WERI-Rb-1 (cell line): Measurements from ENCODE around the gene TMEM59L.

Experiments used
- DNase-seq: peaks from one replicate; pipeline ENCODE4 v3.0.0-alpha.2; 2020
- H3K27ac ChIP-seq: fragments of 250-450 bp; sonication (Bioruptor Pico); 2 replicates; pipeline ENCODE4 v1.5.1; 2020; ENCODE audit warnings: mild to moderate bottlenecking, moderate library complexity
- H3K27me3 ChIP-seq: fragments of 250-450 bp; sonication (Bioruptor Pico); 2 replicates; pipeline ENCODE4 v1.5.1; 2021; ENCODE audit warnings: mild to moderate bottlenecking, low read depth, moderate library complexity; ENCODE audit not compliant: insufficient read depth, severe bottlenecking
- H3K36me3 ChIP-seq: fragments of 250-450 bp; sonication (Bioruptor Pico); 2 replicates; pipeline ENCODE4 v1.5.1; 2020; ENCODE audit warnings: mild to moderate bottlenecking, moderate library complexity
- H3K4me3 ChIP-seq: 2 replicates; pipeline ENCODE4 v1.5.1; 2011; ENCODE audit warnings: low read depth, mild to moderate bottlenecking, control low read depth, low read length
- H3K9me3 ChIP-seq: fragments of 250-450 bp; sonication (Bioruptor Pico); 2 replicates; pipeline ENCODE4 v1.5.1; 2021; ENCODE audit warnings: mild to moderate bottlenecking, moderate library complexity; ENCODE audit not compliant: severe bottlenecking
- CTCF ChIP-seq: IDR thresholded peaks from 2 replicates; pipeline ENCODE4 v1.5.1; 2011; ENCODE audit warnings: low read depth, mild to moderate bottlenecking, control low read depth, inconsistent platforms, low read length

Gene TMEM59L

GRCh38 chr19:18576383-18576782 lies 36.3 kb upstream of the TMEM59L start:
- peaks cover 48% of the 10 kb centered on the region for H3K36me3 ChIP-seq

GRCh38 chr19:18577365-18577914 lies 35.2 kb upstream of the TMEM59L start:
- no peak for DNase-seq
- Histone ChIP-seq H3K27me3 (no peaks in the 10 kb centered on the region), H3K9me3 (no peaks in the 10 kb centered on the region), H3K4me3 (no peak overlapping the region), H3K27ac (no peak overlapping the region), H3K36me3 (peaks cover 46% of the 10 kb centered on the region)
- no peak for TF ChIP-seq CTCF

More at GRCh38 chr19:18576383-18576782, 36.3 kb upstream of the TMEM59L start:
- Histone ChIP-seq H3K9me3 (no peaks in the 10 kb centered on the region), H3K27ac (no peak overlapping the region), H3K4me3 (no peak overlapping the region), H3K27me3 (no peaks in the 10 kb centered on the region)
- TF ChIP-seq CTCF: no peak
- DNase-seq: no peak

GRCh38 chr19:18580311-18580710 lies 32.4 kb upstream of the TMEM59L start:
- peaks cover 17% of the 10 kb centered on the region for H3K36me3 ChIP-seq
- H3K27ac ChIP-seq: no peak overlapping the region
- H3K9me3 ChIP-seq: no peaks in the 10 kb centered on the region
- DNase-seq: no peak
- no peak overlapping the region for H3K4me3 ChIP-seq
- H3K27me3 ChIP-seq: no peaks in the 10 kb centered on the region
- no peak for TF ChIP-seq CTCF

GRCh38 chr19:18586306-18586705 lies 26.4 kb upstream of the TMEM59L start:
- Histone ChIP-seq H3K9me3 (no peaks in the 10 kb centered on the region), H3K27me3 (no peaks in the 10 kb centered on the region), H3K27ac (no peak overlapping the region), H3K36me3 (peaks cover 6% of the 10 kb centered on the region; the same call in 1 of the 2 replicates), H3K4me3 (no peak overlapping the region)
- DNase-seq: no peak
- no peak for TF ChIP-seq CTCF

GRCh38 chr19:18587561-18587960 lies 25.1 kb upstream of the TMEM59L start:
- H3K4me3 ChIP-seq: peak overlapping the region; percentile 74; the same call in 1 of the 2 replicates
- TF ChIP-seq CTCF: no peak
- no peaks in the 10 kb centered on the region for H3K27me3 ChIP-seq
- no peak for DNase-seq
- H3K36me3 ChIP-seq: peaks cover 12% of the 10 kb centered on the region; the same call in 1 of the 2 replicates
- H3K9me3 ChIP-seq: no peaks in the 10 kb centered on the region
- H3K27ac ChIP-seq: peak overlapping the region; percentile 88; the same call in 1 of the 2 replicates
